ENCODE results near the gene KIF14. TPM values are rescaled to one million over a fixed set of nuclear protein-coding genes. Genes with fewer than 3 reads are reported as not detected.

KIF14 gene
- total and polyA plus RNA-seq, 8 donors = 0.71 to 13.7 (median 6.1) TPM

DNA sequence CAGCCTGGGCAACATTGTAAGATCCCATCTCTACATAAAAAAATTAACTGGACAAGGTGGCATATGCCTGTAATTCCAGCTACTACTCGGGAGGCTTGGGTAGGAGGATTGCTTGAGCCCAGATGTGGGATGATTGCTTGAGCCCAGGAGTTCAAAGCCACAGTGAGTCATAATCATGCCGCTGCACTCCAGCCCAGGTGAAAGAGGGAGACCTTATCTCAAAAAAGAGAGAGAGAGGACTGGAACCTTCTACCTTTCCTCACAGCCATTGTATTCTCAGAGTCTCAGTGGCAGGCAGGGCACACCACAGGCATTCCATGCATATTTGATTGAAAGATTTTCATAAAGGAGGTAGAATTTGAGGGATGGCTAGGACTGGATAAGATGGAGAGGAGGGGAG, 78.4 kb downstream of the KIF14 start:
- Histone ChIP-seq H3K27ac (no peak overlapping the region), H3K36me3 (no peaks in the 10 kb centered on the region), H3K4me1 (no peaks in the 10 kb centered on the region), H3K9me3 (no peaks in the 10 kb centered on the region), H3K4me3 (no peak overlapping the region), H3K27me3 (no peaks in the 10 kb centered on the region)
- intact Hi-C loops (cut with DNase I) = no loop called here
- ATAC-seq (peak; percentile 50), DNase-seq (no peak)
- TF ChIP-seq, protein P1, sequence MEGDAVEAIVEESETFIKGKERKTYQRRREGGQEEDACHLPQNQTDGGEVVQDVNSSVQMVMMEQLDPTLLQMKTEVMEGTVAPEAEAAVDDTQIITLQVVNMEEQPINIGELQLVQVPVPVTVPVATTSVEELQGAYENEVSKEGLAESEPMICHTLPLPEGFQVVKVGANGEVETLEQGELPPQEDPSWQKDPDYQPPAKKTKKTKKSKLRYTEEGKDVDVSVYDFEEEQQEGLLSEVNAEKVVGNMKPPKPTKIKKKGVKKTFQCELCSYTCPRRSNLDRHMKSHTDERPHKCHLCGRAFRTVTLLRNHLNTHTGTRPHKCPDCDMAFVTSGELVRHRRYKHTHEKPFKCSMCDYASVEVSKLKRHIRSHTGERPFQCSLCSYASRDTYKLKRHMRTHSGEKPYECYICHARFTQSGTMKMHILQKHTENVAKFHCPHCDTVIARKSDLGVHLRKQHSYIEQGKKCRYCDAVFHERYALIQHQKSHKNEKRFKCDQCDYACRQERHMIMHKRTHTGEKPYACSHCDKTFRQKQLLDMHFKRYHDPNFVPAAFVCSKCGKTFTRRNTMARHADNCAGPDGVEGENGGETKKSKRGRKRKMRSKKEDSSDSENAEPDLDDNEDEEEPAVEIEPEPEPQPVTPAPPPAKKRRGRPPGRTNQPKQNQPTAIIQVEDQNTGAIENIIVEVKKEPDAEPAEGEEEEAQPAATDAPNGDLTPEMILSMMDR (IDR thresholded peaks at IDR 0.05) = no peak

DNA sequence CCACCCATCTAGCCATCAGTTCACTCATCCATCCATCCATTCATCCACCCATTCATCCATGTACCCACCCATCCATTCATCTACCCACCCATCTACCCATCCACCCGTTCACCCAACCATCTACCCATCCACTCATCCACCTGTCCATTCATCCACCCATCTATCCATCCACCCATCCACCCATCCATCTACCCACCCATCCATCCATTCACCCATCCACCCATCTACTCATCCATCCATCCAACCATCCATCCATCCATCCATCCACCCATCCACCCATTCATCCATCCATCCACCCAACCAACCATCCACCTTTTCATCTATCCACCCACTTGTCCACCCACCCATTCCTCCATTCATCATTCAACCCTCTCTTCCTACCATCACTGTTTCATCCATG, 80.3 kb downstream of the KIF14 start:
- no peaks in the 10 kb centered on the region for H3K36me3 ChIP-seq
- no peak overlapping the region for H3K4me3 ChIP-seq
- H3K9me3 ChIP-seq = no peaks in the 10 kb centered on the region
- no peak overlapping the region for H3K27ac ChIP-seq
- no peak for ATAC-seq
- H3K4me1 ChIP-seq = no peaks in the 10 kb centered on the region
- TF ChIP-seq, protein P1 (IDR thresholded peaks at IDR 0.05) = no peak
- intact Hi-C loops (cut with DNase I) = no loop called here
- H3K27me3 ChIP-seq = no peaks in the 10 kb centered on the region
- no peak for DNase-seq

DNA sequence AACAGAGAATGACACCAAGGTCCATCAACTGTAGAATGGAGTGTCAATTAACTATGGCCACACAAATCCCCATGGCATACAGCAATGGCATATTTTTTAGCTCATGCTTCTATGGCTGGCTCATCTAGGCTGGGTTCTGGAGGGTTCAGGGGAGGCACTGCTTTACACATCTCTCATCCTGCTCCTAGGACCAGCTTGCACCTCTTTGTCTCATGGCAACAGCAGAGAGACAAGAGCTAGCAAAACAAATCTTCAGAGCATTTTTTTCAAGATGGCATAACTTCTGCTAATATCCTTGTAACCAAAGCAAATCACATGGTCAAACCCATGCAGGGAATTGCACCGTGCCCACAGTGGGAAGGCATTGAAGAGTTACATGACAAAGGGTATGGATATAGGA, 82.4 kb downstream of the KIF14 start:
- Histone ChIP-seq H3K36me3 (no peaks in the 10 kb centered on the region), H3K4me1 (no peaks in the 10 kb centered on the region), H3K9me3 (no peaks in the 10 kb centered on the region), H3K4me3 (no peak overlapping the region), H3K27me3 (no peaks in the 10 kb centered on the region), H3K27ac (no peak overlapping the region)
- intact Hi-C loops (cut with DNase I) = no loop called here
- no peak for ATAC-seq
- DNase-seq = no peak
- TF ChIP-seq, protein P1 (IDR thresholded peaks at IDR 0.05) = no peak

DNA sequence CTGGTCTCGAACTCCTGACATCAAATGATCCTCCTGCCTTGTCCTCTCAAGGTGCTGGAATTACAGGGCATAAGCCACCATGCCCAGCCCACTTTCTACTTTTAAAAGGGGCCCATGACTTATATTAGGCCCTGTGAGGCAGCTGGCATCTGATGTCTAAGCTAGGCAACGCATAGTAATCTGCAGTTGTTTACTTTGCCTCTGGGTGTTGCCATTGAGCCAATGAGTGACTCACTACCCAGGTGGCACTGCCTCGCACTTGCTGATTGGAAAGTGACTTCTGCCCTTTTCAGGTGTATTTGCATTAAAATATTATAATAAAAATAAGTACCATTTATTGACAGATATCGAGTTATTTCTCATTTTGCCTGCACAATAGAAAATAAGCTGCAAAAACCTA, 84.9 kb downstream of the KIF14 start:
- intact Hi-C loops (cut with DNase I) = no loop called here
- Histone ChIP-seq H3K36me3 (no peaks in the 10 kb centered on the region), H3K27me3 (no peaks in the 10 kb centered on the region), H3K4me1 (no peaks in the 10 kb centered on the region), H3K9me3 (no peaks in the 10 kb centered on the region), H3K4me3 (no peak overlapping the region), H3K27ac (no peak overlapping the region)
- ATAC-seq (peak; percentile 91), DNase-seq (no peak)
- TF ChIP-seq, protein P1 (IDR thresholded peaks at IDR 0.05) = no peak

DNA sequence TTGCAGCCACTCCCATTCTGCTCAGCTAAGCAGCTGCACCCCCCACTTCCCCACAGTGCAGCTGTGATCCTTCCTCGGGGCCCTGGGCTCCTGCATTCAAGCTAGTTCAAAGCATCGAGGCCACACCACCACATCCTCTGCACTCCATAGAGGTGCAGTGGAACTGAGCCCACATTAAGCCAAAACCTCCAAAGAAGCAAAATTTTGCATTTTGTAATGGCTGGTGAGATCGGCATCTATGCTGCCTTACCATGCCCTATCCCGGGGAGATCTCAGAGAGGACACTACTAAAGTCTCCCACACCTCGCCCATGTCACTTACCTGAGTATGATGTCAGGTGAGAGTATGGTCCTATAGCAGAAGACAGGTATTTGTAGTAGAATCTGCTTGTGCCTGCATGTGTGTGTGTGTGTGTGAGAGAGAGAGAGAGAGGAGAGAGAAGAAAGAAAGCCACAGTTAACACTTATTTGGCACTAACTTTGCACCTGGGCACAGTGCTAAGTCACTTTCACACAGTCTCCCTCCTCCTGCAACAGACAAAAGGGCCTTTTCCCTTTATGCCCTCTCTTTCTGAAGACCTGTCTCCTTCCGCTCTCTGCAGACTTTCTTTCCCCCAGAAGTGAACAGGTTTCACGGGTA, 89.8 kb downstream of the KIF14 start:
- no peak overlapping the region for H3K27ac ChIP-seq
- no peak overlapping the region for H3K4me3 ChIP-seq
- DNase-seq (no peak), ATAC-seq (no peak)
- TF ChIP-seq, protein P1 (IDR thresholded peaks at IDR 0.05) = no peak
- intact Hi-C loops (cut with DNase I) = no loop called here
- H3K4me1 ChIP-seq = no peaks in the 10 kb centered on the region
- no peaks in the 10 kb centered on the region for H3K9me3 ChIP-seq
- no peaks in the 10 kb centered on the region for H3K36me3 ChIP-seq
- H3K27me3 ChIP-seq = no peaks in the 10 kb centered on the region

Measured in left lung (tissue), 10 donors.